GM19240 (cell line): ENCODE results near the gene PHGDH.
"Not testable (repeated sequence)": the region's sequence is repeated elsewhere in the genome, so short reads cannot be mapped to it uniquely, and the experiment has no call there.

Source experiments
- DNase-seq: peaks from one replicate; pipeline ENCODE4 v3.0.0; 2011; ENCODE audit warnings: low spot score; ENCODE audit not compliant: insufficient read length

Gene PHGDH

DNA sequence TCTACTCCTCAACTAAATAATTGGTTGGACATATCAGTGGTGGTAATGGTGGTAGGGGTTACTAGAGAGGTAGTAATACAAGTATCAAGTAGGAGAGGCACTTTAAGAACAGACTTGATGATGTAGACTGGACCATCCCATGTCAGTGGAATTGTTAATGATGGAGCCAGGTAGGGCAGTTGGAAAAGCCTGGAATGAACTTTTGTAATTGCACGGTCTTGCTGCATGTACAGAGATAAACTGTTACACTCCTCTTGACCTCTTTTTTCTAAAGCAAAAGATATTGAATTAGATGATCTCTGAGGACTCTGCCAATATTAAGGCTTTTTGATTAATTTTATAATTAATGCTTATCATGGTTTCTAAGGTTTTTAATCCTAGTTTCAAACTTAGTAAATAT, 51.2 kb downstream of the PHGDH start:
- no peak for DNase-seq

- no peak for DNase-seq
Measured at GRCh38 chr1:119764220-119764619, 52.5 kb downstream of the PHGDH start.

DNA sequence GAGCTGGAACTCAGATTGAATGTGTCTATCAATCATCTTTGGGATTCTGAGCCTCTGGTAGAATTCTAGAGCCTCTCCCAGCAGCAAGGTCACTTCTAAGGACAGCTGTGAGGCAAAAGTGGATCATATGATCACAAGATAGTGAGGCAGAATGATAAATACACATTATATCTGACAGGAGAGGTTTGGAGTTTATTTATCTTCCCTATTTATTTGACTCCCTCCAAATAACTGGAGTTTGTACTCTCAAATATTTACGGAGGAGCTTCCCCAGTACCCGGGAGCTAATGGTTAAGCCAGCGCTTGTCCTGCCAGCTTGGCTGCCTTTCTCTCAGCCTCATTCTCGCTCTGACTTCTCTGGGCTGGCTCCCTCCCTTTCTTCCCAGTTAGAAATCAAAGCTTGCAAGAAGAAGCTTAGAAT, 54.6 kb downstream of the PHGDH start:
- no peak for DNase-seq

DNA sequence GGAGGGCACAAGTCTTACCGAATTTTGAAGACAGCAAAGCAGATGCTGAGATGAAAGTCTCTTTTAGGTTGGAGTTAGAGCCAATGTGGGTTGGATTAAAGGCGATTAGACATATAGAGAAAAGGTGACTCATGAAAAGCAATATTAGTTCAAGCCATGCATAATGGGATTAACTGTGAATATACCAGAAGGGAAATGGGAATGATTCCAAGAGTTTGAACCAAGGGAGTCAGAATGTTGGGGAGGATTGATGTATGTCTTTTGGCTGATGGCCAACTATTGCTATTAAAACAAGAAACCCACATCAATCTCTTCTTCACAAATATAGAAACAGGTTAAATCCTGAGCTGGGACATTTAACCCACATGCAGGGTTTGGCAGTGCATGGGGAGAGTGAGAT, 55.8 kb downstream of the PHGDH start:
- no peak for DNase-seq

DNA sequence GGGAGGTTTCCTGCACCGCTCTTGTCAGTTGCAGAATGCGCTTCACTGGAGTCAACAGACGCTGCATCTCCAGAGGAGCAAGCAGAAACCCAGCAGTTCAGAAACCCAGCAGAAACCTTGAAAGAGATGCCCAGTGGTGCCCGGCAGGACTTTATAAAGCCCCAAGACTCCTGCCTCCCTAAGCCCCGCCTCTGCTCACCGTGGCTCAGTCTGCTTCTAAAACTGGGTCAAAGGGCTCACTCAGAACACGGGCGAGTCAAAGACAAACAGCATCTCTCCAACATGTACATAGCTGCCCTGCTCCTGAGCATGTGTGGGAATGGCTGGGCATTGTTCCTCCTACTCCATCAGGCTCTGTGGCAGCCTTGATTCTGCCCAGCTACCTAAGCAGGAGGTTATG, 57.0 kb downstream of the PHGDH start, which contains the start of gene HMGCS2:
TSS of gene HMGCS2 (minus strand) at position 128 of the 400 bp plus-strand sequence. CDS start at position 67, 61 bp downstream.
- DNase-seq = no peak

GRCh38 chr1:119771016-119771415, 59.3 kb downstream of the PHGDH start:
- no peak for DNase-seq

DNA sequence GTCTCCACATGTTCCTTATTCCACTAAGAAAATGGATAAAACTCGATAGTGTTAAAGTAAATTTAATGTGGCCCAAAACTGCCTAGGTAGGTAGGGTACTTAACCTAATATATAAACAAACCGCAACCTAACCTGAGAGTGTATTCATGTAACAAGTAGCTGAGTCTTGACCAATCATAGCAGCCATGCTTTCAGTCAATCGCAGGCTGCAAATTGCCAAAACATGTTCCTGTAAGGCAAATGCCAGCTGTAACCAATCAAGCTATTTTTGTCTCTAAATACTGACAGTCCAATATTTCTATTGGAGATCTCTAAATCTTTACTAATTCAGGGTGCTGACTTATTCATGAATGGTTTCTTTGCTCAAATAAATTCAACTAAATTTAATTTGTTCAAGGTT, 60.0 kb downstream of the PHGDH start:
- DNase-seq = no peak

- no peak for DNase-seq
Measured at GRCh38 chr1:119772298-119772697, 60.6 kb downstream of the PHGDH start.

- no peak for DNase-seq
Measured at GRCh38 chr1:119773711-119774241, 62.0 kb downstream of the PHGDH start.

DNA sequence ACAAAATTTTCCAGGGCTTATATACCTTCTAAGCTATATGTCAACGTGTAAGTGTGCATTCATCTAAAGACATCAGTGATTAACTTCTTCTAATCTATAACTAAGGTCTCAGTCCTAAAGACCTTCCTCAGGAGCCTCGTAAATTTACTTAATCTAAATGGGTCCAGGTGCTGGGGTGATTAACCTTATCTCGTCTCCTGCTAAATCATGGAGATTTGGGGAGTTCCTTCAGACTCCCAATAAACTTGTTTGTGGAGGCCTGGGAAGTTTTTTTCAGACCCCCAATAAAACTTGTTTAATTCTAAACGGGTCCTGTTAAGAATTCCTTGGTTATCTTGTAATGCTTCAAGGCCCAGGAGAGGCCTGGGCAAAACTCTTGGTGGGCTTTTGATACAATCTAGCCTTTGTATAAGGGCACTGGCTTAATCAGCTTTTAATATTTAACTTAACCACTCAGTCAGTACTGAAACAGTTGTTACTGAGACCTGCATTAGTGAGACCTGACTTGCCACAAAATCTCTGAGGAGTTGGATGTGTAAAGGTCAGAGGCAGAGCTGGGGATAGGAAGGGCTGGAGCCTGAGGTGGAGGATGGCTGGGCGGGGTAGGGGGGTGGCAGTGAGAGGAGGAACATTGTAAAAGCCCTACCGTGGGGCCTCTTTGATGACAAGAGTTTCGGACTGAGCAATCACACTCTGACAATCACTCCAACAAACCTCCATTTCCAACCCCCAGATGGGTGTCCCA, 63.2 kb downstream of the PHGDH start:
- DNase-seq = no peak

DNA sequence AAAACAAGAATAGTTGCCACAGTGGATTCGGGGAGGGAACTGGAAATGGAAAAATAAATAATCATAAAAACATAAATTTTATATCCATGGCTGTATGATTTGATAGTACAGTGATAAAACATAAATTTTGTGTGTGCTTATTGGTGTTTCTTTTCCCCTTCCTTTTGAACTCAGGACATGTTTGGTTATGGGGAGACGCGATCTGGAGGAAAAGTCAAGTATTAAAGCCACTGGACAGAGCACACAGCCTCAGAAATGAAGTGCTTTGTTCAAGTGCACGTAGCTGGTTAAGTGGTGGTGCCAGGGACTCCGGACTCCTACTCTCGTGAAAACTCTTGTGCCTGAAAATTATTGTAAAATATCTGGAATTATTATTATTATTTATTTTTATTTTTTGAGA, 66.6 kb downstream of the PHGDH start:
- no peak for DNase-seq

DNA sequence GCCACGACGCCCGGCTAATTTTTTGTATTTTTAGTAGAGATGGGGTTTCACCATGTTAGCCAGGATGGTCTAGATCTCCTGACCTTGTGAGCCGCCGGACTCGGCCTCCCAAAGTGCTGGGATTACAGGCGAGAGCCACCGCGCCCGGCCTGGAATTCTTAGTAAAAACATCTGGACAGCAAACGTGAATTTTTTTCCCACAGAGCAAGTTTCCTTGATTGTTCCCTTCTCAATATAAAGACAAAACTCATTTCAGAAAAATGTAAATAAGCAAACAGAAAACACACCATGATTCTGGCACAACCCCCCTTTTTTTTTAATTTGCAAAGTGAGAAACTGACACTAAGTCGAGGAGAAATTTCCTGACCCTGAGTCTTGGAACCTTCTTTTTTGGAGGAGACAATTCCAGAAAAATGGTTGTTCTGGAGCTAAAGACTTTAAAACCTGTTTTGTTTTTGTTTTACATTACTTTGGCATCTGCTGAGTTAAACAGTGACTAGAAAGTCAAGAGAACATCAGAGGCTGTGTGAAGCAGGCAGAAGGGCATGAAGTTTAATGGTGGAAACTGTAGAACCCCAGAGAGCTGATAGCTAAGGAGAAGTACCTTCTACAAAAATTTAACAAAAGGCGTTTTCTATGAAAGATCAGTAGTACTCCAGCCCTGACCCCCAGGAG, 67.3 kb downstream of the PHGDH start:
- no peak for DNase-seq

GRCh38 chr1:119779869-119780356, 68.2 kb downstream of the PHGDH start:
- no peak for DNase-seq

DNA sequence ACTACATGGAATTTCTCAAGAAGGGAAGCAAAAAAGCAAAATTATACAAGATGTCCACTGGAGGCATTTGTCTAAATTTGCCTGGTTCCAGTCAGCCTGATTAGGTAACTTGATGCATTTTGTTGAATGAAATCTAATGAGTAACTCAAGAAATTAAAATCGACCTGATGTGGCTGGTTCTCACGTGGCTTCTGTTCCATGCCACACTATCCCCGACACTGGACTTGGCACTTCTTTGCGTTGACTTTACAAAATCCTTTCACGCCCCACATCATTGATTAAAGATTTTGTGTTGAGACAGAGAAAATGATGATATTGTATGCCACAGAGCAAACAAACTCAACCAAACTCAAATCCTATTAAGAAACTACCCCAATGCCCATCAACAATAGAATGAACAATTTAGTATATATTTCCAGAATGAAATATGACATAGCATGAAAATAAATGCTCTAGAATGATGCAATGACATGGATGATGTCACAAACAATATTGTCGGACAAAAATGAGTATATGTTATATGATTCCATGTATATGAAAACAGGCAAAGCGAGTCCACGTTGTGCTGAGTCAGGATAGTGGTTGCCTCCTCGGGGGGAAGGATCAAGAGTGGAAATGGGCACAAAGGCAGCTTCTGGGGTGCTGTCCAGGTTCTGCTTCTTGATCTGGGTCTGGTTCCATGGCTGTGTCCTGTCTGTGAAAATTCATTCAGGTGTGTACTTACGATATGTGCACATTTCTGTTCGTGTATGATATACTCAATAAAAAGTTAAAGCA, 69.9 kb downstream of the PHGDH start:
- DNase-seq = no peak

GRCh38 chr1:119782631-119783325, 71.0 kb downstream of the PHGDH start:
- no peak for DNase-seq

GRCh38 chr1:119783354-119784185, 71.8 kb downstream of the PHGDH start:
- no peak for DNase-seq

DNA sequence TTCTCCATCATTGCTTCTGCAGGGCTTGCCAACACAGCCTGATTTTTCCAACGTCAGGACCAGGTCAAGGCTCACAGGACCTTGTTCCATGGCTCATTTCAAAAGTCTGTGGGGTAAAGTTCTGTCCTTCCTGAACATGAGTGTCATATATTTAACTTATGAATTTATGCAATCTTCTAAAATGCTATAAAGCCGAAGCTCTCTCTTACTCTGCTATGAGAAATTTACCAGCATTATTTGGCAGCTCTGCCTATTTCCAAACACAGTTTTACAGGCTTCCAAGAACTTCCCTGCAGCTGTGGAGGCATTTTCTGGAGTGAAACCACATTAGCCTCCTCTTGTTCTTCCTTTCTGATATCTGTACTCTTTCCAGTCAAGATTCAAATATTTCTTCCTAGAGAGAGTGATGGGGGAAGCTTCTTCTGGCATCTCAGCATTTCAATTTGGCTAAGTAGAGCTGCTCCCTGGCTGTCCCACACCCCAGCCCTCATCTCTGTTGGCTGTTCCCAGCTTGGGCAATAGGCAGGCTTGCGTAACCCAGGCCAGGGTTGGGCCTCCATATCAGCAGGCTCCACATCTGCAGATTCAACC, 72.6 kb downstream of the PHGDH start:
- DNase-seq = no peak

DNA sequence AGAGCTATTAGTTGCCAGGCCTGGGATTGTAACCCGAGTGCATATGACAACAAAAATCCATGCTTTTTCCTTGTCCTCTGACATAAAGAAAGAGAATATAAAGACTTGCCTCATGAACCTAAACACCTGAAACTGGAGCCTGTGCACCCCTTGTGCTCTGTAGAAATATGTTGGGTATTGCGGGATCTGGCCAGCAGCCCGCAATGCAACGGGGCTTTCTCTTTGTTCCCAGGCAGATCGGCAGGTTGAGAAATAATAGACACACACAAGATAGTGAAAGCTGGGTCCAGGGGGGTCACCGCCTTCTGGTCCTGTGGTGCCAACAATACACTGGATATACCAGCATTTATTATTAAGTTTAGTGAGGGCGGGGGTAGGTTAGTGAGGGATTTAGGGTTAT, 74.3 kb downstream of the PHGDH start:
- DNase-seq = not testable (repeated sequence)

GRCh38 chr1:119786473-119787050, 74.8 kb downstream of the PHGDH start:
- not testable (repeated sequence) for DNase-seq
